Measurements from ENCODE around the gene S100A4.

S100A4 gene

GRCh38 chr1:153573351-153573750, 27.7 kb upstream of the S100A4 start:
- H3K4me3 ChIP-seq (ENCODE audit: low read length), result no peak overlapping the region
- no peak for TF ChIP-seq CTCF (conservative IDR thresholded peaks at IDR 0.05; ENCODE audit: low read depth, low read length)
- DNase-seq (ENCODE audit: low read depth), result no peak

- H3K4me3 ChIP-seq (ENCODE audit: low read length), result no peak overlapping the region
- DNase-seq (ENCODE audit: low read depth), result no peak
- peak; percentile 95 for TF ChIP-seq CTCF (conservative IDR thresholded peaks at IDR 0.05; ENCODE audit: low read depth, low read length)
Observed at GRCh38 chr1:153572569-153573015, 27.0 kb upstream of the S100A4 start.

GRCh38 chr1:153571706-153572105, 26.1 kb upstream of the S100A4 start:
- no peak overlapping the region for H3K4me3 ChIP-seq (ENCODE audit: low read length)
- TF ChIP-seq CTCF (conservative IDR thresholded peaks at IDR 0.05; ENCODE audit: low read depth, low read length), result no peak
- DNase-seq (ENCODE audit: low read depth), result no peak

GRCh38 chr1:153570874-153571273, 25.3 kb upstream of the S100A4 start:
- no peak overlapping the region for H3K4me3 ChIP-seq (ENCODE audit: low read length)
- DNase-seq (ENCODE audit: low read depth), result no peak
- TF ChIP-seq CTCF (conservative IDR thresholded peaks at IDR 0.05; ENCODE audit: low read depth, low read length), result no peak

GRCh38 chr1:153569465-153569864, 23.9 kb upstream of the S100A4 start:
- H3K4me3 ChIP-seq (ENCODE audit: low read length), result no peak overlapping the region
- DNase-seq (ENCODE audit: low read depth), result no peak
- TF ChIP-seq CTCF (conservative IDR thresholded peaks at IDR 0.05; ENCODE audit: low read depth, low read length), result no peak

GRCh38 chr1:153568367-153569099, 22.9 kb upstream of the S100A4 start:
- peak; percentile 98 for TF ChIP-seq CTCF (conservative IDR thresholded peaks at IDR 0.05; ENCODE audit: low read depth, low read length)
- DNase-seq (ENCODE audit: low read depth), result no peak
- peak overlapping the region; percentile 24 for H3K4me3 ChIP-seq (ENCODE audit: low read length)
